ENCODE measurements around the gene TBC1D19. TPM values are rescaled to one million over a fixed set of nuclear protein-coding genes. Genes with fewer than 3 reads are reported as not detected.
A peak's percentile ranks its signal among the peaks of the same experiment; 100 is the strongest.

Gene TBC1D19
- total and polyA plus RNA-seq, 9 of the 15 experiments (the other 6 are each of a cell fraction or from before 2014, with no cell fraction given): 0.73 to 5.6 (median 3.7) TPM

- DNase-seq (ENCODE audit: extremely low read depth in 1 of 4, low spot score in 3 of 4) (no peak), ATAC-seq (no peak), FAIRE-seq (peak; percentile 62)
- Histone ChIP-seq H3K9me1 (ENCODE audit: control insufficient read depth, insufficient read depth, low read length) (no peaks in the 10 kb centered on the region), H3K9me3 (replicated peaks; ENCODE audit: control insufficient read depth, insufficient read depth, low read depth, low read length) (no peaks in the 10 kb centered on the region), H3K9ac (ENCODE audit: insufficient read depth in 1 of 2, low read depth in 2 of 2, low read length in 2 of 2) (no peak overlapping the region), H3K4me3 (no peak overlapping the region), H3K36me3 (ENCODE audit: control insufficient read depth, insufficient read depth, low read length) (no peaks in the 10 kb centered on the region), H3K27me3 (ENCODE audit: control insufficient read depth in 2 of 2, insufficient read depth in 2 of 2, low read length in 2 of 2) (no peaks in the 10 kb centered on the region), H4K20me1 (replicated peaks; ENCODE audit: control insufficient read depth, insufficient read depth, low read length) (no peaks in the 10 kb centered on the region), H3K27ac (ENCODE audit: extremely low read depth, low read depth, low read length) (no peak overlapping the region), H2AFZ (ENCODE audit: low read depth, low read length) (no peak overlapping the region), H3K79me2 (ENCODE audit: control insufficient read depth, insufficient read depth, low read length) (no peaks in the 10 kb centered on the region), H3K4me2 (ENCODE audit: insufficient read depth, low read length) (no peak overlapping the region), H3K4me1 (replicated peaks in 1 of 2; ENCODE audit: control insufficient read depth in 2 of 2, insufficient read depth in 2 of 2, low read length in 2 of 2) (no peaks in the 10 kb centered on the region; a peak in 1 of 5 replicates)
- no TSS peak for BruUV-seq (replicated peaks)
- ChIA-PET POLR2A (no interaction called here), CTCF (ENCODE audit: low intra/inter-chr PET ratio) (no interaction called here)
- intact Hi-C loops (cut with micrococcal nuclease): no loop called here
- TF ChIP-seq HNRNPUL1 (IDR thresholded peaks at IDR 0.05; ENCODE audit: low read length): no peak
- no peak for TF ChIP-seq ZNF146 (CRISPR knock-in tag; IDR thresholded peaks at IDR 0.05; ENCODE audit: unreplicated experiment)
- no peak for TF ChIP-seq ZEB2 (IDR thresholded peaks at IDR 0.05)
- TF ChIP-seq SRF (CRISPR knock-in tag; IDR thresholded peaks at IDR 0.05): no peak
- no peak for TF ChIP-seq ZBTB1 (CRISPR knock-in tag; IDR thresholded peaks at IDR 0.05; ENCODE audit: borderline replicate concordance, low read depth)
- TF ChIP-seq ZNF668 (CRISPR knock-in tag; IDR thresholded peaks at IDR 0.05): no peak
- TF ChIP-seq RBFOX2 (IDR thresholded peaks at IDR 0.05; ENCODE audit: low read depth, low read length): no peak
- TF ChIP-seq SMAD2 (IDR thresholded peaks at IDR 0.05; ENCODE audit: low read depth, low read length): no peak
- no peak for TF ChIP-seq PHTF2 (CRISPR knock-in tag; IDR thresholded peaks at IDR 0.05)
- no peak for TF ChIP-seq ZNF324 (CRISPR knock-in tag; IDR thresholded peaks at IDR 0.05)
- no peak for TF ChIP-seq ZNF239 (CRISPR knock-in tag; IDR thresholded peaks at IDR 0.05)
- no peak for TF ChIP-seq NFRKB (IDR thresholded peaks at IDR 0.05; ENCODE audit: low read depth)
- TF ChIP-seq SMARCA5 (IDR thresholded peaks at IDR 0.05): no peak
- TF ChIP-seq NCOA6 (IDR thresholded peaks at IDR 0.05): no peak
- no peak for TF ChIP-seq RAD21 (CRISPR knock-in tag; conservative IDR thresholded peaks at IDR 0.05 in 1 of 2, IDR thresholded peaks at IDR 0.05 in 1 of 2)
- TF ChIP-seq DACH1 (IDR thresholded peaks at IDR 0.05; ENCODE audit: partially characterized antibody): no peak
- in situ Hi-C loops (cut with MboI): no loop called here
- 75% methylated on average over 10 of the region's 10 CpGs for WGBS (ENCODE audit: insufficient coverage, low coverage, missing lambda C conversion rate)
Observed at GRCh38 chr4:26753617-26754016, 169.7 kb downstream of the TBC1D19 start.
